ENCODE measurements around the gene NCOR2.

NCOR2 gene

DNA sequence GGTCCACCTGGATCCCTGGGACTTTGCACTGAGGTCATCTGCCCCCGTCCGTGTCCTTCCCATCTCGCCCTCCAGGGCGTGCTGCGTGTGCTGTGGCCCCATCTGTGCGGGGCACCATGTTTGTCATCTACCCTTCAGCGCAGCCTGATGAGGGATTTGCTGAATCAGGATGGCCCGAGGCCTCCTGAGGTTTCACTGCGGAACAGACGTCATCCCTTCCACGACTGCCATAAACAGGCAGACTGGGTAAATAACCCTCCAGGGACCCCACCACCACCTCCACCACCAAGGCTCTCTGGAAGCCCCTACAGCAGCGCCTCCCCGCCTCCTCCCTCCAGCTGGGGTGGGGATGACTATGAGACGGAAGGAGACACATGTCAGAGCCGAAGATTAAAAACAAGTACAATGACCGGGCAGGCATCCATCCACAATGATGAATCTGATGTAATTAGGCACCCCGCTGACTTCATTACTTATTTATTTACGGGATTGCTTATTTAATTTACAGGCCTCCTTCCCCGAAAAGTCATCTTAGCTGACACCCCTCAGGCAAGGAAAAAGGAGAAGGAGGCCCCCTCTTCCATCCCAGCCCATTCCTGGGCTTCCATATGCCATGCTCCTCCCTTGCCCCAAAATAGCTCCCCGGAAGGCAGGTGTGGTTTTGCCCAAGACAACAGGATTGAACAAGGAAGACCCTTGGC lies 39.4 kb downstream of the NCOR2 start:
- no peak for DNase-seq (ENCODE audit: low read depth in 2 of 2)

DNA sequence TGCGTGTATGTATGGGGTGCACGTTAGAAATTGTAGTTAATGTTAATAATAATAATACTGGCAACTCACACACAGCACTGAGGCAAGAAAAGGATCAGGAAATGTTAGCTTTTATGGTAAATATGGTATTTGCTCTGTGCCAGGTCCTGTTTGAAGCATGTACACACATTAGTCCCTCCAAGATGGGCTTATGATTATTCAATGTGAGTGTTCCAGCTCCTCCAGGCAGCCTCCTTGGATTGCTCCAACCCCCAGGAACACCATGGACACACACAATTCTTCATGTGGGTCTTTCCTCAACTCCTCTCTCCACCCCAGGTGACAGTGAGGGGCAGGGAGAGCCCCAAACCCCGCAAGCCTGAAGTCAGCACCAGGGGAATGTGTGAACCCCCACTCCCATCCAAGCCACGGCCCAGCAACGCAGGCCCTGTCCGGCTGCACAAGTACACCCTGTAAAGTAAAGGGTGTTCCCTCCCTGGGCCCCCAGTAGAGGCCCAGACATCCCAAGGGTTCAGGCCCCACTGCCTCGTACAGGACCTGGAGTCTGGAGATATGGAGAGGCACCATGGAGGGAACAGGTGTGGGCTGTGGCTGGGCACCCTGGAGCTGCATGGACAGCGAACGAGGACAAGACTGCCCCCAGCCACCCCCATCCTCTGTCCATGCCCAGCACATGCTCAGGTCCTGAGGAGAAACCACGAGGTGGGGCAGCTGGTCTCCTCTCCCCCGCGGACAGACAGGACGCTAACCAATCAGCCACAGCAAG lies 41.3 kb downstream of the NCOR2 start:
- no peak for DNase-seq (ENCODE audit: low read depth in 2 of 2)

DNA sequence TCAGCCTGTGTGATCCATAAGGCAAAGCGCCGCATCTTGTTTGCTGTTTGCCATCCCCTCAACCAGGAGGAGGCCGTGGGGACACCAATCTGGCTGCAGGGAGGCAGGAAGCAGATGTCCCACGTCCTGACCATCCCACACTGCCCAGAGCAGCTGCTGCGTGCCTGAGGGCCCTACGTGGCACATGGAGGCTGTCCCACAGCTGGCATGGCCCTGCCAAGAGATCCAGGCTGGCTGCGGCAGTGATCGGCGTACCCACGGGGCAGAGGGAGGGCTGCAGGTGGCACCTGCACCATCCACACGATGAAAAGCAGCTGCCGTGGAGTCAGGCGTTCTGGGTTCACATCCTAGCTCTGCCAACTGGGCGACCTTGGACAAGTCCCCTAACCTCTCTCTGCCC lies 42.0 kb downstream of the NCOR2 start:
- no peak for DNase-seq (ENCODE audit: low read depth in 2 of 2)

DNA sequence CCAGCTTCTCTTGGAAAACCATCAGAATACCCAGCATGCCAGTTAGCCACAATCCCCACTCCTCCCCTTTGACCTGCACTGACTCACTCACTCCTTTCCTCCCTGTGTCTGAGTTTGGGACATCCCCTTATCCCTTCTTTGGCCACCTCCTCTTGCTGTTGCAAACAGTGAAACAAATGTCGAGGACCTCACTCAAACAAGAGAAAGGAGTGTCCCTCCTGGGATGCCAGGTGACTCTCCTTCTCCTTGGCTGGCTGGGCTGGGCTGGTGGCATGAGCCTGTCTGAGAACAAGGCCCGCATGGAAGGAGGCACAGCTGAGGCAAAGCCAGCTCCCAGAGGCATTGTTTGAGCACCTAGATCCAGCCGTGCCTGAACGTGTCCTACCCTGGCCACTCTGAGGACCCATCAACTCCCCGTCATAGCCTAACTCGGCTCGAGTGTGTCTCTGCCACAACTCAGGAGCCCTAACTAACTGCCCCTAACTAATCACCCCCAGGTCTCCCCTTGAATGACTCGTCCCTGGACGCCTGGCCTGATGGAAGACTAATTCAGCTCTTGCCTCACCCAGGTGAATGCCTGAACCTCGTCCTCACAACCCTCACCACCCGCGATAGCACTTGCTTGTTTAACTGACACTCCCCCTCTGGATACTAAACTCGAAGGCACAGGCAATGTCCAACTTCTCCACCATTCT lies 43.0 kb downstream of the NCOR2 start:
- DNase-seq (ENCODE audit: low read depth in 2 of 2): no peak

DNA sequence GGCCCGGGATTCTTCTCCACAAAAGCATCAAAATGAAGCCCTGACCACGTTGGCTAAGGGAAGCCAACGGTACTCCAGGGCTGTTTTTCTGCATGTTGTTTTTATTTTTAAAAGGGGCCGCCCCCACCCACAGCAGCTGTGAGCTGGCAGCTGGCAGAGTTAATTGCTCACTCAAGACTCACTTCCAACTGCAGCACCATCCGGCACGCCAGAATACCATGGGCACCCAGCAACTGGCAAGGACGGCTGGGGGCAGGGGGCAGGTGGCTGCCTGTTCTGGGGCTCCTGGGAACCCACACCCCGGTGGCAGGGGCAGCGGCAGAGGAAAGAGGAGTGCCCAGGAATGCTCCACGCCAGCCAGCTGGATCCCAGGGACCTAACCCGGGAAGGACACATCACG lies 44.3 kb downstream of the NCOR2 start:
- no peak for DNase-seq (ENCODE audit: low read depth in 2 of 2)

DNA sequence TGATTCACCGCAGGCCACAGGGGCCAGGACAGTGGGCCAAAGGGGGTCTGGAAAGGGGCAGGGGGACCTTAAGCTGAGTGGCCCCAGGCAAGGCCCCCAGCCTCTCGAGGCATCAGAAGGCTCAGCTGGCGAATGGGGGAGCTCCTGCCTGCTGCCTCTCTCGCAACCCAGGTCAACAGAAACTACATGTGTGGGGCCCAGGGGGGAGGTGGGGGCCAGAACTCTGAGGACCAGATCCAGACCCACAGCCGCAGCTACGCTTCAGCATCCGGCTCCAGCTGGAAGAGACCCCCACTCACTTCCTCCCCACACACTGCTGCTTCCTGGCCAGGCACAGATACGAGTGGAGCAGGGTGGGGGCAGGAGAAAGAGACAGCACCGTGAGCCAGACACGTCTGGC lies 46.5 kb downstream of the NCOR2 start:
- DNase-seq (ENCODE audit: low read depth in 2 of 2): no peak

DNA sequence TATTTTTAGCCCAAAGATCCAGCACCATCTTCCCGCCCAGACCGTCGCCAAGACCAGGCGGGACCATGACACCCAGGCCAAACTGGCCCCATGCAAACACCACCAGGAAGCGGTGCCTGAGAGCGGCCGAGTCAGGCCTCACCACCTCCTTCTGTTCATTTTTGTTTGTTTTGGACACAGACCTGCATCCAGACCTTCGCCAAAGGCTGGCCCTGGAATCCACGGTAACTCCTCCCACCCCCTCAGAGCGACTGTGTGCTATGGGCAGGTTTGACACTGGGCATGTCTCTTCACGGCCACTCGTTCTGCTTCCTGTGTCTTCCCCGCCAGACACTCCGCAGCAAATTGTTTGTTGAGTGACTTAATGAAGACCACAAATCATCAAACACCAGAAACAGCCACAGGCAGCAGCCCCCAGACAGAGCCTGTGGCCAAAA lies 47.1 kb downstream of the NCOR2 start:
- no peak for DNase-seq (ENCODE audit: low read depth in 2 of 2)

DNA sequence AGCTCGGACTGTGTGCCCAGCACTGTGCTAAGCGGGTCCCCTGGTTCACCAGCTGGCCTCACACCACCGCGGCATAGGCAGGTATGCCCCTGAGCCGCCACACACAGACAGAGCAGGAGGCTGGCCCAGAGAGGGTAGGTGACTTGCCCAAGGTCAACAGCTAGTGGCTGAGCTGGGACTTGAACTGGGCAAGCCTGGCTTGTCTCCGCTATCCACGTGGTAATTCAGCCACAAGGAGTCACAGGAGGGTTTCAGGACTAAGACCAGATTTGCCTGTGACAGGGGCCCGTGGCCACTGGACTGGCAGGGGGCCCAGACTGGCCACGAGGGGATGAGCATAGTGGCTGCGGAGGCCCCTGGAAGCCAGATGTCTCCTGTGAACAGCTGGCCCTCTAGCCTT lies 47.7 kb downstream of the NCOR2 start:
- DNase-seq (ENCODE audit: low read depth in 2 of 2): no peak

DNA sequence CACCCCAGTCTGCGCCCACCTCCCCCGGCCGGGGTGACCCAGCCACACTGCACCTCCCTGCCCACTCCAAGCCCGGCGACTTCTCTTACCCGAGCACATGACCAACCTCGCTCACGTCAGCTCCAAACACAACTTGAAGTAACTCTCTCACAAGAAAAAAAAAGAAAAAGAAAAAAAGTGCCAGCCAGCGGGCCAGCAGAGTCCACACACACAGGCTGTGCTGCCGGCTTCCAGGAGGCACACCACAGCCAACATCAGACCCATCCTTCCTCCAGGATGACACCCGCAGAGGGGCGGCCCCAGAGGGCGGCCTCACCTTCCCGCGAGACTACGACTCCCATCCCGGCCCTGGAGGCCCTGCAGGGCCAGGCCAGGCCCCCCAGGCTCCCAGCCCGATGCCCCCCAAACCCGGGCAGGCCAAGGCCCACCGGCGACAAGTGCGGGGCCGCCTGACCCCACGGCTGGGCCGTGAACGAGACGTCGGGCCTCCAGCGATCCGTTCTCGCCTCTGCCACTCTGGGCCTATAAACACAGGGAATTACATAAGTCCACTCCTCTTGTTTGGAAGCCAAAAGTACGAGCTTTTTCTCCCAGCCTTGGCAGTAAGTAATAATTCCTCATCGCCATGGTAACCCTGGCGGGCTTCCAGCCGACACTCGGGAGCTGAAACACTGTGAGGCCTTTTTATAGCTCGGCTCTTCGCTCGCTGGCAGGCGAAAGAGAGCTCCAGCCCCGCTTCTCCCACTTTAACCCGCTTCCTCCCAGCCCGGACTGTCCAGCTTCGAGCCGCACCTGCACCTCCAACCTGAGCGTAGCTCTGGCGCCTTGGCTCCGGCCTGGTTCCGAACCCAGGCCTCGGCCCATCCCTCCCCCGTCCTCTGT lies 49.1 kb downstream of the NCOR2 start:
- no peak for DNase-seq (ENCODE audit: low read depth in 2 of 2)

Measured in stimulated activated CD8-positive, alpha-beta memory T cell treated with anti-CD3 and anti-CD28 coated beads, Interleukin-7, amount 100 ng/mL, for 4 hours (primary cell).